PFSK-1 (cell line): Measurements from ENCODE around the gene GPR142.

Experiments used
- POLR2AphosphoS5 ChIP-seq: IDR thresholded peaks from 2 replicates; pipeline ENCODE4 v1.6.1; 2012; ENCODE audit warnings: low read depth, mild to moderate bottlenecking, control low read depth, low read length, moderate library complexity
- REST ChIP-seq, 2 experiments: IDR thresholded peaks; 2 replicates each; pipeline versions ENCODE4 v1.6.1 to v1.8.0; 2011 to 2012; ENCODE audit warnings: low read depth in 2 of 2, low read length in 2 of 2, control low read depth in 1 of 2, inconsistent platforms in 1 of 2, mild to moderate bottlenecking in 1 of 2, moderate library complexity in 1 of 2; ENCODE audit not compliant: insufficient read depth in 1 of 2
- SIN3A ChIP-seq: IDR thresholded peaks from 2 replicates; pipeline ENCODE4 v1.6.1; 2012; ENCODE audit warnings: mild to moderate bottlenecking, low read length, moderate library complexity, borderline replicate concordance; ENCODE audit not compliant: insufficient read depth
- TAF1 ChIP-seq: IDR thresholded peaks from 2 replicates; pipeline ENCODE4 v1.6.1; 2012; ENCODE audit warnings: low read length, control low read depth, borderline replicate concordance; ENCODE audit not compliant: insufficient read depth

- TF ChIP-seq SIN3A = no peak
- TF ChIP-seq POLR2AphosphoS5 = no peak
- TF ChIP-seq TAF1 = no peak
- no peak for TF ChIP-seq REST (IDR thresholded peaks at IDR 0.05; ENCODE audit: insufficient read depth in 1 of 2, low read depth in 2 of 2, low read length in 2 of 2)
Observed at GRCh38 chr17:74344658-74345057, 22.6 kb upstream of the GPR142 start.
